Activated naive CD4-positive, alpha-beta T cell treated with anti-CD3 and anti-CD28 coated beads for 36 hours (primary cell): ENCODE data around the gene TMEM140. TPM values are rescaled to one million over a fixed set of nuclear protein-coding genes. Genes with fewer than 3 reads are reported as not detected.
"Not testable (repeated sequence)": the region's sequence is repeated elsewhere in the genome, so short reads cannot be mapped to it uniquely, and the experiment has no call there.

Source experiments
- CTCF ChIA-PET: fragments of 350-600 bp; sonication (Branson Sonifier 250); formaldehyde crosslinking; loops from one replicate; lab custom pipeline; 2021; ENCODE audit warnings: antibody characterized with exemption; lab: Charles Lee
- DNase-seq: peaks from one replicate; pipeline ENCODE4 v3.0.0-alpha.2; 2020
- H3K27ac Mint-ChIP-seq: one replicate; pipeline ENCODE4 v1.8.0; 2021; ENCODE audit warnings: mild to moderate bottlenecking, mixed read lengths
- H3K27me3 Mint-ChIP-seq: one replicate; pipeline ENCODE4 v1.8.0; 2021; ENCODE audit warnings: low read depth, mixed read lengths
- H3K36me3 Mint-ChIP-seq: one replicate; pipeline ENCODE4 v1.8.0; 2021; ENCODE audit warnings: low read depth, mixed read lengths
- H3K4me1 Mint-ChIP-seq: one replicate; pipeline ENCODE4 v1.8.0; 2021; ENCODE audit warnings: low read depth, mixed read lengths
- H3K4me3 Mint-ChIP-seq: one replicate; pipeline ENCODE4 v1.8.0; 2021; ENCODE audit warnings: mild to moderate bottlenecking, moderate library complexity, mixed read lengths
- H3K9me3 Mint-ChIP-seq: one replicate; pipeline ENCODE4 v1.8.0; 2021; ENCODE audit warnings: mixed read lengths
- intact Hi-C: fragments of 100-400 bp; cut with micrococcal nuclease; formaldehyde crosslinking; loops from one replicate; pipeline ENCODE4 v1.15.1; 2023
- total RNA-seq, 2 experiments: library from RNA; stranded (reverse); gene quantifications; one replicate each; pipeline ENCODE4 v1.2.3, GENCODE V29; 2021

Gene TMEM140
- total RNA-seq, 2 experiments from 2014 or later, result 8.1 to 9.2 TPM

DNA sequence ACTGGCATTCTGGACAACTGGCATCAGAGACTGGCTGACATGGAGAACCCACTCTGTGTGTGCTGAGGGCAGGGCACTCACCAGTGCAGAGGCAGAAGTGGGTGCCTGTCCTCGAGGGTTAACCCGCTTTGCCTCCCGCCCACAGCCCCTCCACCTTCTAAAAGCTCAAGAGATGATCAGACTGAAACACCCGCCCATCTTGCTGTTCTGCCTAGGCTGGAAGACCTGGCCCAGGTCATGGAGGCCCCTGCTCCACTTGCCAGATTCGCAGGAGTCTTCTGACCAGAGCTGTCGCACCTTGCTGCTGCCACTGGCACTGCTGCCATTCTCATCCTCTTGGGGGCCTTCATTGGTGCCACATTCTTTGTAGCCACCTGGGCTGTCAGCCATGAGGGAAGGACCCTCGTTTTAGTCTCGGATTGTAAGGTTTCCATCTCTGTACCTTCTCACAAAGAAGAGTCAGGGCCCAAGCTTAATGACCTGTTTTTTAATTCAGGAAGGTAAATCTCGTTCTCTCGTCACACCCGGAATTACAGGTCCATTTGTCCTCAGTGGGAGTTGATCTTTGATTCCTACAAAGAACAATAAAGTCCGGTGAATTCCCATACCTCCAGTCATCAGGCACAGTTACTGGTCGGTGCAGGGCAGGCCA is 20.7 kb downstream of the TMEM140 start:
- Mint-ChIP-seq H3K4me3 (peak overlapping the region; percentile 89), H3K36me3 (peaks cover 56% of the 10 kb centered on the region), H3K27ac (peak overlapping the region; percentile 95), H3K9me3 (no peaks in the 10 kb centered on the region), H3K4me1 (peaks cover 46% of the 10 kb centered on the region), H3K27me3 (no peaks in the 10 kb centered on the region)
- intact Hi-C loops, result loop anchor here (1.0 to 5.0 kb wide), 3 partner anchors 8 to 851 kb away; partner anchors contain the start of genes SLC35B4 and TMEM140
- no peak for DNase-seq
- CTCF ChIA-PET, result interaction anchor here (0.5 to 4.9 kb wide), 11 partner anchors 8 to 521 kb away, joined by 3 to 61 read pairs (median 3); partner anchors contain the start of genes AGBL3, TMEM140 and WDR91

DNA sequence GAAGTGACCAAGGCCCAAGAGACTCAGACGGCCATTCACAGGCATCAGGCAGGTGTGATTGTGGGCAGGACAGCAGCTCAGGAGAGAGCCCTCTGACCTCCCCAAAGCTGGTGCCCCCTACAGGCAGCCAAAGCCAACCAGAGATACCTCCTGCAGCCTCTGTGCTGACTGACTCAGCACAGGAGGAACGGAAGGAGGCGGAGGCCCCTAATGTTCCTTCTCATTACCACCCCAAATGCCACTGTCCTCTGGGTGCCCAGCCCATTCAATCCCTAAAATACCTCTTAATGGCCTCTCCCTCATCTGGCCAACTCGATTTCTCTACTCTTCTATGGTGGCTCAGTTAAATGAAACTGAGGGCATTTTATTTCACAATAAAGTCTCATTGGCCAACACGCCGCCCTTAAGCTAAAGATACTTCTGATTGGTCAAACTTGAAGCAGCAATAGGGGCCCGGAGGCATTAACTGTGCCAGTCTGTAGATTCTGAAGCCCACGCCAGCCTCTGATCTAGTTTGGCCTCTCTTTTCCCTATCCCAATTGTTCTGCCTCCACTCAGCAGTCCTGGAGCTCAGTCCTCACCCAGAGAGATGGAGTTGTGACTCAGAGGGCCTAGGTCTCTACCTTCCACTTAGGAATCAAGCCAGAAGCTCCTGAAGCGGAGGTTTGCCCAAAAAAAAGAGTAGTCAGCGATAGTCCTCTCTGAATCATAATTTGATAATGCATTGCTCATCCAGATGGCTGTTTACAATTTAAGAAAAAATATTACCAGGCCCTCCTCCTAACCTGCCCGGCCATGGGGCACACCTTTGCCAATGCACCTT is 21.5 kb downstream of the TMEM140 start:
- Mint-ChIP-seq H3K4me1 (peaks cover 43% of the 10 kb centered on the region), H3K27ac (peak overlapping the region; percentile 95), H3K36me3 (peaks cover 49% of the 10 kb centered on the region), H3K27me3 (no peaks in the 10 kb centered on the region), H3K4me3 (peak overlapping the region; percentile 89), H3K9me3 (no peaks in the 10 kb centered on the region)
- CTCF ChIA-PET, result interaction anchor here (0.5 to 4.9 kb wide), 11 partner anchors 9 to 522 kb away, joined by 3 to 61 read pairs (median 4); partner anchors contain the start of genes AGBL3, TMEM140 and WDR91
- peak; percentile 85 for DNase-seq
- intact Hi-C loops, result loop anchor here (1.0 to 5.0 kb wide), 3 partner anchors 9 to 852 kb away; partner anchors contain the start of genes SLC35B4 and TMEM140

DNA sequence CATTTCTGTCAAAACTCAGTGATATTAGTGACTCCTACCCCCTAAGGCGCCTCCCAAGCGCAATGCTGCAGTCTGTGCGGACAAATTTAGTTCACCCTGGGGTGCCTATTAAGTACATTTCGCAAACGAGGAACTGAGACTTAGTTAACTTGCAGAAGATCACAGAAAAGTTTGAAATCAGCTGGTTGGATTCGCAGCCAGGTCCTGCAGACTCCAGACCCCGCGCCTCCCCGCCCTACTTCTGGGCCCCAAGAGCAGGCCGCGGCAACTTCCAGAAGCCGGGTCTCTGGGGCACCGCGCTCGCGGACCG is 22.0 kb downstream of the TMEM140 start:
- no peaks in the 10 kb centered on the region for H3K9me3 Mint-ChIP-seq

DNA sequence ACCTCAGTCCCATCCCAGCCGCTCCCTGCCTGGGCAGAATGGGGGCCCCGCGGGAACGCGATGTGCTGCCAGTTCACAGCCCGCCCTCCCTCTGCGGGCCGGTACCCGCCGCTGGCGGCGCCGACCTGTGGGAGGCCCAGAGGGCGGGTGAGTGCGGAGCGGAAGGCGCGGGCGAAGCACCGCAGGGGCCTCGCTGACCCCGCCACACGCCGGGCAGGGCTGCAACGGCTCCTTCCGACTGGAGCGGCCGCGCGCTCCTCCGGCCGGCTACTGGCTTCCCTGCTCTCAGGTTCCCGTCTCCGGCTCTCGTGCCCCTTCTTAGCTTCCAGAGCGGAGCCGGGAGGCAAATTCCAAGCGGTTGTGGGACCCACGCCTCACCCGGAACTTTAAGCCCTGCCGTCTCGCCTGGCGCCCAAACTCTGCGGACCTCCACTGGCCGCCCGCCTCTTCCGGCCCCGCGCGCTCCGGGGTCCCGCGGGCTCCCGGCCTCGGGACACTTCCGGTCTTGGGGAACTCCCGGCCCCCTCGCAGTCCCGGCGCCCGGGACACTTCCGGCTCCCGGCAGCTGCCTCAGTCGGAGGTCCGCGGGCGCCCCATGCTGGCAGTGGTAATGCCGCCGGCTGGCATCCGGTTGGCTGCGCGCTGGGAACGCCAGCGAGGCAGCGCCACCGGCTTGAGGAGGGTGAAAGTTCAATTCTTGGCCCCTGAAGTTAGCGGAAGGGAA is 22.6 kb downstream of the TMEM140 start, which contains the start of gene CYREN:
TSS of gene CYREN (minus strand) at position 434 of the 724 bp plus-strand sequence. CDS start 1,785 bp downstream, outside the sequence.
- CTCF ChIA-PET, result interaction anchor here (0.6 to 4.9 kb wide), 13 partner anchors 8 to 537 kb away, joined by 3 to 61 read pairs (median 4); partner anchors contain the start of genes AGBL3, TMEM140 and WDR91
- peak; percentile 97 for DNase-seq
- no peaks in the 10 kb centered on the region for H3K9me3 Mint-ChIP-seq
- intact Hi-C loops, result loop anchor here (1.0 to 5.0 kb wide), 12 partner anchors 41 to 738 kb away; partner anchors contain the start of genes AGBL3, BPGM and WDR91
- peak within 1 kb of the TSS; percentile 95 for H3K27ac Mint-ChIP-seq
- H3K27me3 Mint-ChIP-seq, result no peaks in the 10 kb centered on the region
- H3K4me1 Mint-ChIP-seq, result peaks cover 43% of the 10 kb centered on the region
- H3K4me3 Mint-ChIP-seq, result peak within 1 kb of the TSS; percentile 89
- H3K36me3 Mint-ChIP-seq, result peaks cover 42% of the 10 kb centered on the region

More for the DNA sequence above, 22.0 kb downstream of the TMEM140 start:
- DNase-seq, result no peak
- Mint-ChIP-seq H3K36me3 (peaks cover 46% of the 10 kb centered on the region), H3K27ac (peak overlapping the region; percentile 95), H3K4me1 (peaks cover 43% of the 10 kb centered on the region), H3K4me3 (peak overlapping the region; percentile 89), H3K27me3 (no peaks in the 10 kb centered on the region)
- intact Hi-C loops, result loop anchor here (1.0 to 5.0 kb wide), 15 partner anchors 10 to 853 kb away; partner anchors contain the start of genes AGBL3, BPGM, SLC35B4 and TMEM140
- CTCF ChIA-PET, result interaction anchor here (0.6 to 4.9 kb wide), 7 partner anchors 9 to 216 kb away, joined by 3 to 61 read pairs (median 10); partner anchors contain the start of genes AGBL3, TMEM140 and WDR91

DNA sequence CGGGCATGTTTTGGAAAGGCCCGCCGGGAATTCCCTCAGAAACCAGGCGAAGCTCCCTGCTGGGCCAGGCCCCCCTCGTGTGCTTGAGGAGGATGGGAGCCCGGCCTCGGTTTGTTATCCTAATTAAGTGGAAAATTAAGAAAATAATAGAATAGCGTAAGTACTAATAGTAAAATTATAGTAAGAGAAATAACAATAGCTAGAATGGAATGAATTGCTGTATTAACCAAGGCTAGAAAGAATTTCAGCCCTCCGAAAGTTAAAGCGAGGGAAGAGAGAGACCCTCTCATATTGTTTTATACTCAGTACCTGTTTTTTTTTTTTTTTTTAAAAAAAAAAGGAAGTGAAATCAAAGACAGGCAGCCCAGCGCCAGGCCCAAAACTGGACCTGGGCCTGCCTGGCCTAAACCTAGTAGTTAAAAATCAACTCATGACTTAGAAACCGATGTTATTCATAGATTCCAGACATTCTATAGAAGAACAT is 23.2 kb downstream of the TMEM140 start:
- intact Hi-C loops, result loop anchor here (1.0 to 5.0 kb wide), 12 partner anchors 40 to 738 kb away; partner anchors contain the start of genes AGBL3, BPGM and WDR91
- Mint-ChIP-seq H3K4me1 (peaks cover 43% of the 10 kb centered on the region), H3K4me3 (peak overlapping the region; percentile 89), H3K36me3 (peaks cover 37% of the 10 kb centered on the region), H3K27ac (peak overlapping the region; percentile 95)
- CTCF ChIA-PET, result interaction anchor here (0.6 to 4.9 kb wide), 13 partner anchors 9 to 705 kb away, joined by 3 to 61 read pairs (median 3); partner anchors contain the start of genes AGBL3, TMEM140 and WDR91
- H3K27me3 Mint-ChIP-seq, H3K9me3 Mint-ChIP-seq, DNase-seq: not testable (repeated sequence)

DNA sequence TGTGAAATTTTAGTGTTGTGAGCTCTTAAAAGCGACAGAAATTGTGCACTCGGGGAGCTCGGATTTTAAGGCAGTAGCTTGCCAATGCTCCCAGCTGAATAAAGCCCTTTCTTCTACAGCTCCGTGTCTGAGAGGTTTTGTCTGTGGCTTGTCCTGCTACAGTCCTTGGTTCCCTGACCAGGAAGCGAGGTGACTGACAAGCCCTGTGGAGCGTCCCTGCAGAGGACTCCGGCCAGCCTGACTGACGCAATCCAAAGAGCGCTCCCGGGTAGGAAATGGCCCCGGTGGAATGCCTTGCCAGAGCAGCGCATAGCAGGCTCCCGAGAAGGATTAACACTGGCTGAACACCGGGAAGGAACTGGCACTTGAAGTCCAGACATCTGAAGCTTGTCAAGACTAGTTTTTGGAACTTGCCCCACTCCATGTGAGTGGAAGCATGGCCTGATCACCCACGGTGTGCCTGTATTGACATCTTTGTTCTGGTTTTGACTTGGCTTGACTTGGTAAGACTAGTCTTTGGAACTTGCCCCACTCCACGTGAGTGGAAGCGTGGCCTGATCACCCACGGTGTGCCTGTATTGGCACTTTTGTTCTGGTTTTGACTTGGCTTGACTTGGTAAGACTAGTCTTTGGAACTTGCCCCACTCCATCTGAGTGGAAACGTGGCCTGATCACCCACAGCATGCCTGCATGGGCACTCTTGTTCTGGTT is 23.9 kb downstream of the TMEM140 start:
- intact Hi-C loops, result loop anchor here (2.0 to 5.0 kb wide), 3 partner anchors 225 to 739 kb away; no protein-coding TSS in a partner anchor
- not testable (repeated sequence) for DNase-seq, H3K9me3 Mint-ChIP-seq, H3K27me3 Mint-ChIP-seq
- peaks cover 39% of the 10 kb centered on the region for H3K4me1 Mint-ChIP-seq
- peak overlapping the region; percentile 60 for H3K4me3 Mint-ChIP-seq
- peak overlapping the region; percentile 80 for H3K27ac Mint-ChIP-seq
- CTCF ChIA-PET, result interaction anchor here (0.6 to 4.9 kb wide), 12 partner anchors 24 to 975 kb away, joined by 3 to 61 read pairs (median 3); partner anchors contain the start of genes AGBL3, TMEM140 and WDR91
- H3K36me3 Mint-ChIP-seq, result peaks cover 30% of the 10 kb centered on the region

DNA sequence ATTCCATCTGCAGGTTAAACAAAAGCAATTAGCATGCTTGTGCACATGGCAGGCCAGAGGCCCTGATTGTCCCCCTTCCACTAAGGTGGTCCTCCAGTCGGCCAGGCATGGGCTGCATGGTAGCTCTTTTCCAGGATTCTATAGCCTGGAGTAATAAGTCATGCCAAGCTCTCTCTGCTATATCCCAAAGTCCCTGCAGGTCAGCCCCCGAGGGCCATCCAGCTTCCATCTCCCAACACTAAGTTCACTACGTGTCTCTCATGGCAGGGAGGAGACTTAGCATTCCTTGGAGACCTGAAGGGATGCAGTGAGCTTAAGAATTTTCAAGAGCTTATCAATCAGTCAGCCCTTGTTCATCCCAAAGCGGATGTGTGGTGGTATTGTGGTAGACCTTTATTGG is 26.0 kb downstream of the TMEM140 start:
- Mint-ChIP-seq H3K36me3 (peaks cover 11% of the 10 kb centered on the region), H3K4me1 (peaks cover 20% of the 10 kb centered on the region)
- not testable (repeated sequence) for H3K9me3 Mint-ChIP-seq, H3K4me3 Mint-ChIP-seq, H3K27me3 Mint-ChIP-seq, DNase-seq, H3K27ac Mint-ChIP-seq
- CTCF ChIA-PET, result interaction anchor here (0.6 to 0.7 kb wide), 3 partner anchors 14 to 533 kb away, joined by 4 to 8 read pairs (median 4); no protein-coding TSS in a partner anchor
- intact Hi-C loops, result loop anchor here (5.0 kb wide), 1 partner anchor 422 kb away; no protein-coding TSS in a partner anchor

DNA sequence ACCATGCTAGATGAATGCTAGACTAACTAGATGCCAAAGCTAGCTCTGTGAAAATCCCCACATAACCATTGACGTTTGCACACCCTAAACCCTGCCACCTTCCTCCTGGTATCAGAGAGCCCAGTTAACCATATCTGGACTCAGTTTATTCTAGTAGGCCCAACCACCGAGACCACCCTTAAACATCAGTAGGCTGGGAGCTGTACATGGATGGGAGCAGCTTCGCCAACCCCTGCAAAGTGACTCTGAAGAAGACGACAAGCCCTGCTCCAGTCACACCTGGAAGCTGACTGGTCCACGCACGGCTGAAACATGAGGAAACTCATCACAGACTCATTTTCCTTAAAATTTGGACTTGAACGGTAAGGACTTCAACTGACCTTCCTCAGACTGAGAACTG is 27.1 kb downstream of the TMEM140 start:
- Mint-ChIP-seq H3K9me3 (peaks cover 3% of the 10 kb centered on the region), H3K27me3 (no peaks in the 10 kb centered on the region), H3K27ac (no peak overlapping the region), H3K36me3 (peaks cover 2% of the 10 kb centered on the region), H3K4me3 (no peak overlapping the region), H3K4me1 (peaks cover 11% of the 10 kb centered on the region)
- DNase-seq, result no peak
- CTCF ChIA-PET, result no interaction called here
- intact Hi-C loops, result loop anchor here (5.0 kb wide), 1 partner anchor 423 kb away; no protein-coding TSS in a partner anchor

DNA sequence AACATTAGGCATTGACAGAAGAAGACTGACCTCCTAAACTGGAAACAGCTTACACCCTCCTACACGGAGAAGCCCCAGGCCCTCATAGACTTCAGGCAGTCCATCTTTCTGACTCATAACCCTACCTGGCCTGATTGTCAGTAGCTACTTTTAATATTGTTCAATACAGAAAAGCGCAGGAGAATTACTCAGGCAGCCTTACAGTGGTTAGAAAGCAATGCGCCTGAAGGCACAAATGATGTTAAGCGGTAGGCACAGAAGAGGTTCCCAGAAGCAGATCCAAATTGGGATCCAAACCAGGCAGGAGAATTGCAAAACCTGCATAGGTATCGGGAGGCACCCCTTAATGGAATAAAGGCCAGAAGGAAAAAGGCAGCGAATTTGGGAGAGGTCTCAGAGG is 28.1 kb downstream of the TMEM140 start:
- DNase-seq, result no peak
- Mint-ChIP-seq H3K4me3 (no peak overlapping the region), H3K27ac (no peak overlapping the region), H3K36me3 (peaks cover 9% of the 10 kb centered on the region), H3K27me3 (no peaks in the 10 kb centered on the region), H3K9me3 (peaks cover 9% of the 10 kb centered on the region), H3K4me1 (peaks cover 8% of the 10 kb centered on the region)
- intact Hi-C loops, result no loop called here
- CTCF ChIA-PET, result interaction anchor here (0.9 kb wide), 1 partner anchor 10 kb away, joined by 3 read pairs; no protein-coding TSS in a partner anchor

DNA sequence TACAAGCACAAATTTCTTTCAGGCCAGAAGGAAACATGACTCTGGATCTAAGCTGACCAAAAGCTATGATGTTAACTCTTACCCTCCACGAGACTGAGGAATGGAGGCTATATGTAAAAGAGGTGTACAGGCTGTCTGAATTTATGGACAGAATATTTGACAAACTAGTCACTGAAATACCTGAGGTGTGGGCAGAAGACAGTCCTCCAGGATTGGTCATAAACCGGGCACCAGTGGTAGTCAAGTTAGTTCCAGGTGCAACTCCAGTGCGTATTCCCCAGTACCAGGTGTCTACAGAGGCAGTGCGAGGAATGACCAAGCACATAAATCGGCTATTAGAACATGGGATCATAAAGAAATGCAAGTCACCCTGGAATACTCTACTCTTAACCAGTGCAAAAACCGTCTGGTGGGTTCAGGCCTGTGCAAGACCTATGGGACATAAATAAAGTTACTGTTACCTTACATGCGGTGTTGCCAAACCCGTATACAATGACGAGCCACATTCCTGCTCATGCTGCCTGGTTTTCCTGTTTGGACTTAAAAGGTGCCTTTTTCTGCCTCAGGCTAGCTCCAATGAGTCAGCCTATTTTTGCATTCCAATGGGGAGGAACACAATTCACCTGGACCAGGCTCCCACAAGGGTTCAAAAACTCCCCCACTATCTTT is 29.3 kb downstream of the TMEM140 start:
- no peak for DNase-seq
- Mint-ChIP-seq H3K27ac (no peak overlapping the region), H3K27me3 (no peaks in the 10 kb centered on the region), H3K9me3 (peaks cover 19% of the 10 kb centered on the region), H3K4me1 (peaks cover under 1% of the 10 kb centered on the region), H3K4me3 (no peak overlapping the region), H3K36me3 (peaks cover 20% of the 10 kb centered on the region)
- intact Hi-C loops, result no loop called here
- CTCF ChIA-PET, result interaction anchor here (0.9 kb wide), 1 partner anchor 9 kb away, joined by 3 read pairs; no protein-coding TSS in a partner anchor
